ENCODE measurements around the gene GRIA4. TPM values are rescaled to one million over a fixed set of nuclear protein-coding genes. Genes with fewer than 3 reads are reported as not detected.
A peak's percentile ranks its signal among the peaks of the same experiment; 100 is the strongest.

Gene GRIA4
- total and polyA plus RNA-seq, 4 donors = 49.0 to 206 (median 104) TPM

- 86% methylated on average over 3 of the region's 6 CpGs for WGBS (ENCODE audit: insufficient coverage)
- Histone ChIP-seq H3K27ac (ENCODE audit: low read depth, low read length) (peak overlapping the region; percentile 6), H3K27me3 (ENCODE audit: control insufficient read depth, insufficient read depth, low read length) (no peaks in the 10 kb centered on the region), H3K36me3 (ENCODE audit: control insufficient read depth, insufficient read depth, low read length) (no peaks in the 10 kb centered on the region), H3K9me3 (ENCODE audit: control insufficient read depth, insufficient read depth, low read length) (no peaks in the 10 kb centered on the region), H3K4me1 (ENCODE audit: control insufficient read depth, insufficient read depth, low read length) (no peaks in the 10 kb centered on the region), H3K4me3 (ENCODE audit: low read depth, low read length) (no peak overlapping the region)
- DNase-seq (ENCODE audit: low read depth in 4 of 6, low spot score in 6 of 6) = no peak
Measured at GRCh38 chr11:105933695-105934094, 323.8 kb downstream of the GRIA4 start.

- Histone ChIP-seq H3K27me3 (ENCODE audit: control insufficient read depth, insufficient read depth, low read length) (no peaks in the 10 kb centered on the region), H3K36me3 (ENCODE audit: control insufficient read depth, insufficient read depth, low read length) (no peaks in the 10 kb centered on the region), H3K4me3 (ENCODE audit: low read depth, low read length) (no peak overlapping the region), H3K9me3 (ENCODE audit: control insufficient read depth, insufficient read depth, low read length) (no peaks in the 10 kb centered on the region), H3K4me1 (ENCODE audit: control insufficient read depth, insufficient read depth, low read length) (no peaks in the 10 kb centered on the region), H3K27ac (ENCODE audit: low read depth, low read length) (peak overlapping the region; percentile 22)
- DNase-seq (ENCODE audit: low read depth in 4 of 6, low spot score in 6 of 6) = peak in 5 of 6 donors; percentile 7 to 59 (median 22)
- 29% methylated on average over 1 of the region's 2 CpGs for WGBS (ENCODE audit: insufficient coverage)
Measured at GRCh38 chr11:105935791-105936190, 325.9 kb downstream of the GRIA4 start.

- H3K27me3 ChIP-seq (ENCODE audit: control insufficient read depth, insufficient read depth, low read length) = no peaks in the 10 kb centered on the region
- no peaks in the 10 kb centered on the region for H3K4me1 ChIP-seq (ENCODE audit: control insufficient read depth, insufficient read depth, low read length)
- no peaks in the 10 kb centered on the region for H3K36me3 ChIP-seq (ENCODE audit: control insufficient read depth, insufficient read depth, low read length)
- H3K4me3 ChIP-seq (ENCODE audit: low read depth, low read length) = no peak overlapping the region
- no CpG with 5 or more reads among the region's 4 CpGs for WGBS (ENCODE audit: insufficient coverage)
- no peaks in the 10 kb centered on the region for H3K9me3 ChIP-seq (ENCODE audit: control insufficient read depth, insufficient read depth, low read length)
- no peak for DNase-seq (ENCODE audit: low read depth in 4 of 6, low spot score in 6 of 6)
- H3K27ac ChIP-seq (ENCODE audit: low read depth, low read length) = no peak overlapping the region
Measured at GRCh38 chr11:105937331-105937730, 327.5 kb downstream of the GRIA4 start.

GRCh38 chr11:105937738-105938137 lies 327.9 kb downstream of the GRIA4 start:
- no CpG with 5 or more reads among the region's 2 CpGs for WGBS (ENCODE audit: insufficient coverage)
- Histone ChIP-seq H3K27ac (ENCODE audit: low read depth, low read length) (no peak overlapping the region), H3K27me3 (ENCODE audit: control insufficient read depth, insufficient read depth, low read length) (no peaks in the 10 kb centered on the region), H3K9me3 (ENCODE audit: control insufficient read depth, insufficient read depth, low read length) (no peaks in the 10 kb centered on the region), H3K36me3 (ENCODE audit: control insufficient read depth, insufficient read depth, low read length) (no peaks in the 10 kb centered on the region), H3K4me1 (ENCODE audit: control insufficient read depth, insufficient read depth, low read length) (no peaks in the 10 kb centered on the region), H3K4me3 (ENCODE audit: low read depth, low read length) (no peak overlapping the region)
- peak in 5 of 6 donors; percentile 24 to 78 (median 55) for DNase-seq (ENCODE audit: low read depth in 4 of 6, low spot score in 6 of 6)

- H3K27me3 ChIP-seq (ENCODE audit: control insufficient read depth, insufficient read depth, low read length) = no peaks in the 10 kb centered on the region
- H3K4me1 ChIP-seq (ENCODE audit: control insufficient read depth, insufficient read depth, low read length) = no peaks in the 10 kb centered on the region
- WGBS (ENCODE audit: insufficient coverage) = no CpG with 5 or more reads among the region's 2 CpGs
- DNase-seq (ENCODE audit: low read depth in 4 of 6, low spot score in 6 of 6) = no peak
- no peak overlapping the region for H3K27ac ChIP-seq (ENCODE audit: low read depth, low read length)
- no peaks in the 10 kb centered on the region for H3K36me3 ChIP-seq (ENCODE audit: control insufficient read depth, insufficient read depth, low read length)
- H3K9me3 ChIP-seq (ENCODE audit: control insufficient read depth, insufficient read depth, low read length) = no peaks in the 10 kb centered on the region
- H3K4me3 ChIP-seq (ENCODE audit: low read depth, low read length) = no peak overlapping the region
Measured at GRCh38 chr11:105942921-105943320, 333.0 kb downstream of the GRIA4 start.

- H3K9me3 ChIP-seq (ENCODE audit: control insufficient read depth, insufficient read depth, low read length) = no peaks in the 10 kb centered on the region
- no peak overlapping the region for H3K27ac ChIP-seq (ENCODE audit: low read depth, low read length)
- no peak overlapping the region for H3K4me3 ChIP-seq (ENCODE audit: low read depth, low read length)
- H3K36me3 ChIP-seq (ENCODE audit: control insufficient read depth, insufficient read depth, low read length) = no peaks in the 10 kb centered on the region
- DNase-seq (ENCODE audit: low read depth in 4 of 6, low spot score in 6 of 6) = no peak
- WGBS (ENCODE audit: insufficient coverage) = no CpG with 5 or more reads among the region's 4 CpGs
- no peaks in the 10 kb centered on the region for H3K27me3 ChIP-seq (ENCODE audit: control insufficient read depth, insufficient read depth, low read length)
- no peaks in the 10 kb centered on the region for H3K4me1 ChIP-seq (ENCODE audit: control insufficient read depth, insufficient read depth, low read length)
Measured at GRCh38 chr11:105948918-105949590, 339.2 kb downstream of the GRIA4 start.

- Histone ChIP-seq H3K27ac (ENCODE audit: low read depth, low read length) (no peak overlapping the region), H3K9me3 (ENCODE audit: control insufficient read depth, insufficient read depth, low read length) (no peaks in the 10 kb centered on the region), H3K4me3 (ENCODE audit: low read depth, low read length) (no peak overlapping the region), H3K36me3 (ENCODE audit: control insufficient read depth, insufficient read depth, low read length) (no peaks in the 10 kb centered on the region), H3K27me3 (ENCODE audit: control insufficient read depth, insufficient read depth, low read length) (no peaks in the 10 kb centered on the region), H3K4me1 (ENCODE audit: control insufficient read depth, insufficient read depth, low read length) (no peaks in the 10 kb centered on the region)
- peak in 1 of 6 donors; percentile 49 for DNase-seq (ENCODE audit: low read depth in 4 of 6, low spot score in 6 of 6)
Measured at GRCh38 chr11:105953886-105954285, 344.0 kb downstream of the GRIA4 start.

GRCh38 chr11:105960252-105961245 lies 350.7 kb downstream of the GRIA4 start:
- no peaks in the 10 kb centered on the region for H3K27me3 ChIP-seq (ENCODE audit: control insufficient read depth, insufficient read depth, low read length)
- DNase-seq (ENCODE audit: low read depth in 4 of 6, low spot score in 6 of 6) = no peak
- WGBS (ENCODE audit: insufficient coverage) = 89% methylated on average over 18 of the region's 22 CpGs

GRCh38 chr11:105968021-105968697 lies 358.3 kb downstream of the GRIA4 start:
- no peaks in the 10 kb centered on the region for H3K27me3 ChIP-seq (ENCODE audit: control insufficient read depth, insufficient read depth, low read length)
- no peaks in the 10 kb centered on the region for H3K9me3 ChIP-seq (ENCODE audit: control insufficient read depth, insufficient read depth, low read length)
- H3K27ac ChIP-seq (ENCODE audit: low read depth, low read length) = no peak overlapping the region
- no peaks in the 10 kb centered on the region for H3K4me1 ChIP-seq (ENCODE audit: control insufficient read depth, insufficient read depth, low read length)
- H3K4me3 ChIP-seq (ENCODE audit: low read depth, low read length) = no peak overlapping the region
- H3K36me3 ChIP-seq (ENCODE audit: control insufficient read depth, insufficient read depth, low read length) = no peaks in the 10 kb centered on the region
- WGBS (ENCODE audit: insufficient coverage) = no CpG with 5 or more reads among the region's 3 CpGs
- DNase-seq (ENCODE audit: low read depth in 4 of 6, low spot score in 6 of 6) = no peak

More at GRCh38 chr11:105960252-105961245, 350.7 kb downstream of the GRIA4 start:
- no peaks in the 10 kb centered on the region for H3K36me3 ChIP-seq (ENCODE audit: control insufficient read depth, insufficient read depth, low read length)
- no peaks in the 10 kb centered on the region for H3K9me3 ChIP-seq (ENCODE audit: control insufficient read depth, insufficient read depth, low read length)
- H3K4me3 ChIP-seq (ENCODE audit: low read depth, low read length) = no peak overlapping the region
- no peaks in the 10 kb centered on the region for H3K4me1 ChIP-seq (ENCODE audit: control insufficient read depth, insufficient read depth, low read length)
- H3K27ac ChIP-seq (ENCODE audit: low read depth, low read length) = no peak overlapping the region

All from spinal cord (tissue), 10 donors.